G401.6 (cell line): ENCODE data around the gene PCTP.

ENCODE experiments used
- FAIRE-seq: peaks from 2 replicates; lab custom pipeline; 2012; peaks lifted over from hg19 to GRCh38; lab: Jason Lieb, UNC

The PCTP gene

GRCh38 chr17:55750750-55751657 is at the start of gene PCTP:
PCTP (plus strand) TSS chr17:55751051; CDS start chr17:55751104, 53 bp downstream.
- FAIRE-seq, result peak; percentile 91

- FAIRE-seq, result no peak
Measured at GRCh38 chr17:55702150-55702549, 48.7 kb upstream of the PCTP start.

- FAIRE-seq, result no peak
Measured at GRCh38 chr17:55704401-55704800, 46.5 kb upstream of the PCTP start.

DNA sequence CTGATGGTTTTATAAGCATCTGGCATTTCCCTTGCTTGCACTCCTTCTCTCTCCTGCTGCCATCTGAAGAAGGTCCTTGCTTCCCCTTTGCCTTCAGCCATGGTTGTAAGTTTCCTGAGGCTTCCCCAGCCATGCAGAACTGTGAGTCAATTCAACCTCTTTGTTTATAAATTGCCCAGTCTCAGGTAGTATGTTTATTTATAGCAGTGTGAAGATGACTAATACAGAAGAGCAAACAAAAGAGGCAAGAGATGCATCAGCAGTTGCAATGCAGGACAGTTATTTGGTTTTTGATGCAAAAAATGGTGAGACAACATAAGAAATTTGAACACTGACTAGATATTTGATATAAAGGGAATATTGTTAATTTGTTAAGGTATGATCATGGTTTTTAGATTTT is 45.0 kb upstream of the PCTP start:
- no peak for FAIRE-seq

DNA sequence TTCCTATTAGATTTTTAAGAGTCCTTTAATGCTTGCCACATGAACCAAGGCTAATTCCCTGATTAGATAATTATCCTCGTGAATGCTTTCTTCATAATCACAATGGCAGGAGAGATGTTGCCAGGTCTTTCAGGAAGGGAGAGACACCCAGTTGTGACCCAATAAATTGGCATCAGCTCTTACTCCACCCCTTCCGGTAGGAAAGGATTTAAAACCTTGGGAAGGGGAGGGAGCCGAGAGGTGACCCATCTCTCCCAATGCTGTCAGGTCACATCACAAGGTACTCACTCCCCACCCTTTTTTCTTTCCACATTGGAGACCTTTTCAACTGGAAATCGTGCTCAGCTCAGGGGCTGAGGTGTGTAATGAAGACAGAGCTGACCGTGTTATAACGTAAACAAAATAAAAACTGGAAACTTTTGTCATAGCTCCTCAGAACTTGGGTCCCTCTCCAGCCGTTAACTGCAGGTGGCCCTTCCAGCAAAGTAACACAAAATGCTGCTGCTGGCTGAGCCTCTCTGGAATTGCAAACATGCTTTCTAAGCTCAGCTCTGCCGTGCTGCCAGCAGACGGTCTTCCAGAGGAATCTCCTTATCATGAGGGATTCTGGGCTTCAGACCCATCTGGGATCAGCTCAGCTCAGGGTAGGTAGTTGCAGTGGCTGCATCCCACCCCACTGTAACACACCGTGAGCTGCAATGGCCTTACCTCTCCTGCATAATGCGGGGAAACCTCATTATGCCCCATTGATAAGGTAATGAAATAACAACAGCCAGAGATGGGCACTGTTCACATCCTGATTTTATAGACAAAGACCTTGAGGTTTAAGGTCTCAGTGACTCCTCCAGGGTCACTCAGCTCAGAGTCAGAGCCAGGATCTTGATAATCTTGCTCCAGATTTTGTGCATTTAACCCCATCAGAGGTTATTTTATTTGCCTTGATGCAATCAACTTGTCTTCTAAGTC is 43.8 kb upstream of the PCTP start:
- FAIRE-seq, result no peak

DNA sequence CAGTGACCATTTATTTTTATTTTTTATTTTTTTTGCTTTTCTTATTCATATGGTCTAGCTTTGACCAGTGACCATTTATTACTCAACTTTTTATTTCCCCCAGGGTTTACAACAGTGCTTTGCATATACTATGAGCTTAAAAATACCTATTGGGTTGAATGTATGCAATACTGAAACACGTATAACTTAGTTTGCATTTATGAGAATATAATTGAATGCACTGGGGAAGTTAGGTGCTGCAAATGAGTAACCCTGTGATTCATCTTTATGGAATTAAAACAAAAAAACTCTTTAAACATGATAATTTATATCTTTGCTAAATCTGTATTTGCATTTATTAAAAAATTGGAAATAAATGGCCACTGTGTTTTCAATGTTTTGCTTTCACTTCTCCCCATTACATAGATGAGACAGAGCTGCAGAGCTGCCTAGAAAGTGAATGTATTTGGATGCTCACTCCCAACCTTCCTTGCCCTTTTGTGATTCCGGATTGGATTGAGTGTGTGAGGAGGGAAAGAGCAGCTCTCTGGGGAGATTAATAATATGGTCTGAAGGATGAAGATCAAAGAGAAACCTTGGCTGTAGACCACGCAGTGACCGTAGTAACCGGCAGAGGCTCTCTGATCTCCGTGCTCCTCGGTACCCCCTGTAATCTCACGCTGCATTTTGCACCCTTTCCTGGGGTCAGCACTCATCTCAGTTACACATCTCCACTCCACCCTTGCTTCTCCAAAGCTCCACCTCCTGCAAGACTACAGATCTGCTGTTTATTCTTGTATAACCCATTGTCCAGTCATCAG is 42.5 kb upstream of the PCTP start:
- no peak for FAIRE-seq

DNA sequence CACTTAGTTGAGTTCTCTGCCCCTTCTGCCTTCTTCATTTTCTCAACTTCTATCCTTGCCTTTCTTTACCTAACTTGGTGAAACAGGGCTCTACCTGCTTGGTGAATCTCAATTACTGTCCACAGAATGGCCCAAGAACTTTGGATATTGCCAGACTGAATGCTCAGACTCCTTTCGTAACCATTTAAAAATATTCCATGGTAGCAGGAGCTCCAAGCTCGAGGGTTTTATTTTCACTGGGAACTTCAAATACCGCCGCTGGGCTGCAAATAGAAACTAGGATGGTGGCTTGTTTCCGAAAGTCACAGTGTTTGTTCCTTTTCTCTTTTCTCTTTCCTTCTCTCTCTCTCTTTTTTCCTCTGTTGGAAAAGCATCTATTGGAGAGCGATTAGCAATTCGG is 41.4 kb upstream of the PCTP start:
- no peak for FAIRE-seq

- FAIRE-seq, result no peak
Measured at GRCh38 chr17:55709984-55710383, 40.9 kb upstream of the PCTP start.

- no peak for FAIRE-seq
Measured at GRCh38 chr17:55710410-55710809, 40.4 kb upstream of the PCTP start.

- FAIRE-seq, result no peak
Measured at GRCh38 chr17:55710829-55711496, 39.9 kb upstream of the PCTP start.

GRCh38 chr17:55717432-55717831 is 33.4 kb upstream of the PCTP start:
- FAIRE-seq, result no peak

- peak; percentile 6 for FAIRE-seq
Measured at GRCh38 chr17:55717898-55718735, 32.7 kb upstream of the PCTP start.

DNA sequence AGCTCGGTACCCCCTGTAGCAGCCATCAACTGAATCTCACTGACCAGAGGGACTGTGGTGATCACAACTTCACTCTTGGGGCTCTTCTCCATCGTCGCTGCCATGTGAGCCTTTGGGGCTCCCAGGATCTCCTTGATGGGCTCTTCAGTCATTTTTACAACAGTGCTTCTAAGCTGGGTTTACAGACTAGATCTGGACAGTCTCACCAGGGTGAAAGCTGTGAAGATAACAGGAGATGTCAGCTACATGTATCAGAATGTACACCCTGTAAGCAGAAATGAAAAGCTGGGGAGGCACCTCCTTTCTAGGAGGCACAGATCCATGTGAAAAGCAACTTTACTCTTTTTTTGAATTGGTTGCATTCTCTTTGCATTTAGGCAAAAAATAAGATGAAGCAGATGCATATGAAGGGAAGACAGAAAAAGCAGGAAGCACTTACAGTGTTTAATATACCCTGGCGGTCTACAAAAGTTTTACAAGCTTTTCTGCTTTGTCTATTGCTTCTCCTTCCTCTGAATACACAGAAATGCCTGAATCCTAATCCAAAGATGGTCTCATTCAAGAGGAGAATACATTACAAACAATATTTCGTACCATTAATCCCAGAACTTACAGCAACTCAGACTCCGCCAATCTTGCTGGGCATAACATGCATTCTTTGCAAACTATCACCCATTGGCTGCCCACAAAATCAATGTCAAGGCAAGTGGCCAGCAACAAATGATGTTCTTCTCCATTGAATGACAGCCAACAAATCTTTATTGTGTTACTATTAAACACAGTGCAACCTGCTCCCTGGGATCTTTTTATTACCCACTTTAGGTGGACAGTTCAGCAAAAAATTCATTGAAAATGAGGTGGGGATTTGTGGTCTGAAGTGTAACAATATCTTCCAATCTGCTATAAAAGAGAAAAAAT is 29.7 kb upstream of the PCTP start:
- FAIRE-seq, result no peak

GRCh38 chr17:55722016-55722736 is 28.7 kb upstream of the PCTP start:
- FAIRE-seq, result no peak

GRCh38 chr17:55722742-55723487 is 27.9 kb upstream of the PCTP start, which contains the start of gene TMEM100:
TMEM100 (minus strand) TSS chr17:55722864; CDS start chr17:55721070, 1,794 bp downstream.
- no peak for FAIRE-seq

DNA sequence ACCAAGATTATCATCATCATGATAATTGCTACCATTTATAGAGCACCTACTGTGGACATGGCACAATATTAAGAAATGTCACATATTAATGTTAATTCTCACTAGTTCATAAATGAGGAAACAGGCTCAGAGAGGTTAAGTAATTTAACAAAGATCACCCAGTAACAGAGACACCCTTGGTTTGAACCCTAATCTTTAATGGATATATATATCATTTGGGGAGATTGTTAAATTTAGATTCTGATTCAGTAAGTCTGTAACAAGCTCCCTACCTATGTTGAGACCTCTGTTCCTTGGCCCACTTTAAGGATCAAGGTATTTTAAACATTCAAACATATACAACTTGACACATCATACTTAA is 27.4 kb upstream of the PCTP start:
- FAIRE-seq, result no peak

DNA sequence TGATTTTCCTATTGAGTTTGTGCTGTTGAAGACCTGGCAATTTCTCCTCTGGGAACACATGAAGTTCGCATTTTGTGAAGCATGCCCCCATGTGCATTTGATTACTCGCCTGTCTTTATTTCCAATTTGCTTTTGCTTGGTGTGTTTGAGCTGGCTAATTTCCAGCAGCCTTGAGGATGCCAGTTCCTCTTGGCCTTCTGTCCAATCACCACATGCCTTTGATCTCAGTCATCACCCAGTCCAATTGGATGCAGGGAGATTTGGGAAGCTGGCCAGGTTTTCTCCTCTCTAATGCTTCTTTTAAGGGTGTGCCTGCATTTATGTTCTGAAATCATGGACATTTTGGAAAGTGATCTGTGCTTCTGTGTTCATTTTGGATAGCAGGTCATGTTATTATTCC is 24.4 kb upstream of the PCTP start:
- FAIRE-seq, result no peak

GRCh38 chr17:55727275-55727674 is 23.6 kb upstream of the PCTP start:
- no peak for FAIRE-seq
